H1 (cell line): ENCODE results near the gene PHYHD1. TPM values are rescaled to one million over a fixed set of nuclear protein-coding genes. Genes with fewer than 3 reads are reported as not detected.

Experiments used
- CTCF ChIA-PET: fragments of 300-600 bp; sonication (Branson Sonifier 250); formaldehyde crosslinking; loops from one replicate; lab custom pipeline; 2021; ENCODE audit not compliant: partially characterized antibody; lab: Charles Lee
- POLR2A ChIA-PET: fragments of 300-600 bp; sonication (Branson Sonifier 250); formaldehyde crosslinking; loops from one replicate; lab custom pipeline; 2021; ENCODE audit warnings: inconsistent platforms; ENCODE audit not compliant: partially characterized antibody; lab: Charles Lee
- DNase-seq, 2 experiments: peaks; one replicate each; pipeline versions ENCODE4 v3.0.0 to v3.0.0-alpha.2; 2010 to 2022; ENCODE audit warnings: low spot score in 2 of 2, low read depth in 1 of 2, mixed read lengths in 1 of 2
- FAIRE-seq: peaks from 2 replicates; lab custom pipeline; 2011; peaks lifted over from hg19 to GRCh38; lab: Jason Lieb, UNC
- H2AFZ ChIP-seq: 2 replicates; pipeline ENCODE4 v1.8.1; 2012; ENCODE audit warnings: low read length, inconsistent platforms
- H2AK5ac ChIP-seq: 2 replicates; pipeline ENCODE4 v1.6.1; 2013; ENCODE audit warnings: low read depth, low read length
- H2BK120ac ChIP-seq: replicated peaks from 2 replicates; pipeline ENCODE3; 2013; ENCODE audit warnings: low read depth, low read length, inconsistent platforms
- H2BK12ac ChIP-seq: 2 replicates; pipeline ENCODE4 v1.6.1; 2013; ENCODE audit warnings: low read depth, low read length
- H2BK15ac ChIP-seq: 2 replicates; pipeline ENCODE4 v1.6.1; 2013; ENCODE audit warnings: low read length
- H2BK20ac ChIP-seq: 2 replicates; pipeline ENCODE4 v1.6.1; 2013; ENCODE audit warnings: low read length
- H2BK5ac ChIP-seq: 2 replicates; pipeline ENCODE4 v1.6.1; 2013; ENCODE audit warnings: low read depth, low read length
- H3K14ac ChIP-seq: 2 replicates; pipeline ENCODE4 v1.6.1; 2013; ENCODE audit warnings: inconsistent platforms; ENCODE audit not compliant: insufficient read length
- H3K18ac ChIP-seq: 2 replicates; pipeline ENCODE4 v1.6.1; 2013; ENCODE audit warnings: low read length; ENCODE audit errors: extremely low read depth
- H3K23ac ChIP-seq: 2 replicates; pipeline ENCODE4 v1.6.1; 2013; ENCODE audit warnings: inconsistent platforms; ENCODE audit not compliant: insufficient read length
- H3K23me2 ChIP-seq: 2 replicates; pipeline ENCODE4 v1.6.1; 2013; ENCODE audit warnings: low read depth, low read length
- H3K27ac ChIP-seq: 2 replicates; pipeline ENCODE4 v1.6.1; 2011; ENCODE audit warnings: low read depth, low read length, inconsistent platforms
- H3K27me3 ChIP-seq, 4 experiments: replicated peaks in 1 of 4; 1 replicate in 1 of 4; 2 replicates in 3 of 4; pipeline versions ENCODE4 v1.6.1 to v1.8.1; 2011 to 2013; ENCODE audit warnings: low read length in 3 of 4, mild to moderate bottlenecking in 3 of 4, inconsistent platforms in 2 of 4, mixed read lengths in 2 of 4, moderate library complexity in 1 of 4; ENCODE audit not compliant: control insufficient read depth in 3 of 4, insufficient read depth in 3 of 4; ENCODE audit errors: extremely low read depth in 1 of 4
- H3K36me3 ChIP-seq, 4 experiments: 2 replicates each; pipeline versions ENCODE4 v1.6.1 to v1.8.1; 2011 to 2013; ENCODE audit warnings: mild to moderate bottlenecking in 4 of 4, low read length in 3 of 4, moderate library complexity in 2 of 4, control low read depth in 1 of 4, inconsistent platforms in 1 of 4; ENCODE audit not compliant: insufficient read depth in 4 of 4, control insufficient read depth in 2 of 4
- H3K4ac ChIP-seq: replicated peaks from 2 replicates; pipeline ENCODE3; 2013; ENCODE audit warnings: low read length, low read depth, mixed read lengths, inconsistent platforms; ENCODE audit not compliant: insufficient read length
- H3K4me1 ChIP-seq, 4 experiments: replicated peaks in 1 of 4; 1 replicate in 1 of 4; 2 replicates in 3 of 4; pipeline versions ENCODE4 v1.6.1 to v1.8.1; 2011 to 2013; ENCODE audit warnings: low read length in 3 of 4, inconsistent platforms in 2 of 4, mixed read lengths in 1 of 4; ENCODE audit not compliant: insufficient read depth in 4 of 4, control insufficient read depth in 3 of 4
- H3K4me2 ChIP-seq, 2 experiments: 2 replicates each; pipeline versions ENCODE4 v1.6.1 to v1.8.1; 2011 to 2013; ENCODE audit warnings: low read depth in 2 of 2, low read length in 2 of 2, control low read depth in 1 of 2, inconsistent platforms in 1 of 2, mild to moderate bottlenecking in 1 of 2; ENCODE audit not compliant: insufficient read depth in 1 of 2
- H3K4me3 ChIP-seq, 4 experiments: fragments of 200-600, 300-600 bp in 1 of 4; sonication (generic), shearing (Covaris generic), sonication (Bioruptor Twin) in 1 of 4; 2 replicates each; pipeline versions ENCODE4 v1.5.1 to v1.8.1; 2011 to 2016; ENCODE audit warnings: low read length in 4 of 4, low read depth in 3 of 4, control low read depth in 2 of 4, inconsistent platforms in 2 of 4, mild to moderate bottlenecking in 2 of 4, mixed read lengths in 1 of 4, moderate library complexity in 1 of 4; ENCODE audit not compliant: insufficient read depth in 2 of 4; ENCODE audit errors: extremely low read depth in 1 of 4
- H3K56ac ChIP-seq: replicated peaks from 2 replicates; pipeline ENCODE3; 2013; ENCODE audit warnings: low read depth, mild to moderate bottlenecking, mixed read lengths, low read length, inconsistent platforms; ENCODE audit not compliant: insufficient read length
- H3K79me1 ChIP-seq: 2 replicates; pipeline ENCODE4 v1.6.1; 2013; ENCODE audit warnings: low read depth, low read length, control low read depth
- H3K79me2 ChIP-seq, 2 experiments: 2 replicates each; pipeline versions ENCODE4 v1.6.1 to v1.8.1; 2012 to 2013; ENCODE audit warnings: low read length in 2 of 2, mild to moderate bottlenecking in 2 of 2, inconsistent platforms in 1 of 2; ENCODE audit not compliant: insufficient read depth in 2 of 2, control insufficient read depth in 1 of 2
- H3K9ac ChIP-seq, 4 experiments: replicated peaks in 1 of 4; 1 replicate in 1 of 4; 2 replicates in 3 of 4; pipeline versions ENCODE4 v1.6.1 to v1.8.1; 2011 to 2013; ENCODE audit warnings: low read depth in 3 of 4, low read length in 3 of 4, control low read depth in 2 of 4, mild to moderate bottlenecking in 2 of 4, moderate library complexity in 2 of 4, inconsistent platforms in 1 of 4; ENCODE audit errors: extremely low read depth in 1 of 4
- H3K9me3 ChIP-seq, 2 experiments: 2 replicates each; pipeline versions ENCODE4 v1.6.1 to v1.8.1; 2012 to 2013; ENCODE audit warnings: mild to moderate bottlenecking in 2 of 2, moderate library complexity in 2 of 2, control low read depth in 1 of 2, inconsistent platforms in 1 of 2, low read depth in 1 of 2, low read length in 1 of 2, mixed read lengths in 1 of 2; ENCODE audit not compliant: insufficient read depth in 2 of 2
- H4K20me1 ChIP-seq, 2 experiments: replicated peaks in 1 of 2; 2 replicates each; pipeline versions ENCODE3 to v1.8.1; 2011 to 2013; ENCODE audit warnings: inconsistent platforms in 2 of 2, low read length in 2 of 2, mild to moderate bottlenecking in 1 of 2; ENCODE audit not compliant: insufficient read depth in 2 of 2, control insufficient read depth in 1 of 2
- H4K5ac ChIP-seq: 2 replicates; pipeline ENCODE4 v1.6.1; 2013; ENCODE audit warnings: low read length, low read depth, mixed read lengths, inconsistent platforms; ENCODE audit not compliant: insufficient read length
- H4K8ac ChIP-seq: 2 replicates; pipeline ENCODE4 v1.8.0; 2013; ENCODE audit warnings: mild to moderate bottlenecking, moderate library complexity, low read length, inconsistent platforms; ENCODE audit not compliant: insufficient read depth; ENCODE audit errors: extremely low read depth
- H4K91ac ChIP-seq: replicated peaks from 2 replicates; pipeline ENCODE3; 2013; ENCODE audit warnings: low read length, mixed read lengths, inconsistent platforms; ENCODE audit not compliant: insufficient read length
- ASH2L ChIP-seq: fragments of 200-600, 300-600 bp; sonication (generic); IDR thresholded peaks from one replicate; pipeline ENCODE4 v1.7.1; 2017; ENCODE audit warnings: low read length
- BACH1 ChIP-seq: IDR thresholded peaks from 2 replicates; pipeline ENCODE4 v1.6.1; 2012; ENCODE audit warnings: low read length, improper control_type of control experiment
- CHD2 ChIP-seq: IDR thresholded peaks from 2 replicates; pipeline ENCODE4 v1.6.1; 2012; ENCODE audit warnings: low read length, improper control_type of control experiment
- EZH2 ChIP-seq: fragments of 200-600 bp; sonication (generic); IDR thresholded peaks from 2 replicates; pipeline ENCODE4 v1.7.1; 2012; ENCODE audit warnings: low read depth, mild to moderate bottlenecking, moderate library complexity, low read length, inconsistent platforms; ENCODE audit not compliant: severe bottlenecking
- HDAC2 ChIP-seq, 2 experiments: fragments of 300-600 bp in 1 of 2; sonication (generic) in 1 of 2; IDR thresholded peaks; 2 replicates each; pipeline ENCODE4 v1.6.1; 2011 to 2012; ENCODE audit warnings: low read depth in 2 of 2, low read length in 2 of 2, mild to moderate bottlenecking in 2 of 2, moderate library complexity in 2 of 2, borderline replicate concordance in 1 of 2, inconsistent platforms in 1 of 2
- KDM5A ChIP-seq: fragments of 200-600 bp; IDR thresholded peaks from 2 replicates; pipeline ENCODE4 v1.7.1; 2012; ENCODE audit warnings: mild to moderate bottlenecking, low read length, inconsistent platforms, mixed read lengths
- PHF8 ChIP-seq: fragments of 200-600 bp; sonication (generic); conservative IDR thresholded peaks from 2 replicates; pipeline ENCODE4 v1.7.1; 2012; ENCODE audit warnings: low read depth, mild to moderate bottlenecking, inconsistent platforms, low read length, moderate library complexity
- POLR2AphosphoS5 ChIP-seq: IDR thresholded peaks from 2 replicates; pipeline ENCODE4 v1.6.1; 2011; ENCODE audit warnings: low read depth, low read length
- RBBP5 ChIP-seq: IDR thresholded peaks from 2 replicates; pipeline ENCODE4 v1.7.1; 2012; ENCODE audit warnings: low read depth, mild to moderate bottlenecking, inconsistent platforms, low read length, moderate library complexity, borderline replicate concordance
- SRF ChIP-seq: IDR thresholded peaks from 2 replicates; pipeline ENCODE4 v1.6.1; 2011; ENCODE audit warnings: mild to moderate bottlenecking, low read depth, low read length, moderate library complexity
- TAF7 ChIP-seq: optimal IDR thresholded peaks from 2 replicates; pipeline ENCODE3; 2011; ENCODE audit warnings: low read depth, mild to moderate bottlenecking, inconsistent platforms, low read length, moderate library complexity, borderline replicate concordance
- whole genome bisulfite sequencing, 2 experiments: shearing (Covaris generic) in 1 of 2; methylation state at CpG; one replicate each; pipeline versions ENCODE4 v1.1.6 to v1.1.7; 2013 to 2015; ENCODE audit warnings: low lambda C conversion rate in 2 of 2, mixed read lengths in 2 of 2, inconsistent platforms in 1 of 2, low coverage in 1 of 2, missing lambda C conversion rate in 1 of 2; ENCODE audit not compliant: insufficient replicate concordance in 2 of 2, insufficient coverage in 1 of 2, insufficient read length in 1 of 2; ENCODE audit errors: extremely low coverage in 1 of 2, missing lambda C conversion rate in 1 of 2; 5-methylcytosine and 5-hydroxymethylcytosine counted together
- polyA plus RNA-seq, 7 experiments: library from polyadenylated mRNA; depleted of rRNA in 3 of 7; stranded (reverse) in 5 of 7; unstranded in 2 of 7; fragments of >200 nt in 5 of 7; fragments of 200-250 nt in 2 of 7; gene quantifications; 1 replicate in 5 of 7; 2 replicates in 1 of 7; 4 replicates in 1 of 7; pipeline versions ENCODE4 v1.2.1 to v1.2.3, GENCODE V29; 2011 to 2013; ENCODE audit warnings: missing spikeins in 2 of 7, mixed read lengths in 2 of 7
- total RNA-seq: library from RNA; stranded (reverse); fragmentation: NEBNext Ultra II Directional; extraction: Animal tissue kit (Norgen Biotek cat#: 25700); gene quantifications from 2 replicates; pipeline ENCODE4 v1.2.1, GENCODE V29; 2021
- TF ChIP-seq, protein P1 (sequence below): IDR thresholded peaks from 2 replicates; pipeline ENCODE4 v1.6.1; 2012; ENCODE audit warnings: low read length, inconsistent platforms

Gene PHYHD1
- total and polyA plus RNA-seq, 2 of the 8 experiments (the other 6 are each of a cell fraction or from before 2014, with no cell fraction given) = 14.1 to 25.6 TPM

DNA sequence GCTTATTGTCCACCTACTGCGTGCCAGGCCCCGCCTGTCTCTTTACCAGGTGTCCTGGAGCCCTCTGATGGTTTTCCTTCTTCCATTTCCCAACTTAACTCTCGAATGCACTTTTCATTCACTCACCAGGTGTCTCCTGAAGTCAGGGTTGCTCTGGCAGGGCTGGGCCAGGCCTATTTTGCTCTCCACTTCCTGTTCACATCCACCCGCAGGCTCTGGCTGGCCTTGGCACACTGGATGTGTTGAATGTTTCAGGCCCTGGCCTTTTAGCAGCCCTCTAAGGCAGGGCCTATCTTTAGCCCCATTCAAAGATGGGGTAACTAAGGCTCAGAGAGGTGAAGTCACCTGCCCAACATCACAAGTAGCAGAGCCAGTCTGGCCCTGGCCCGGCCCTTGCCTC, 22.4 kb upstream of the PHYHD1 start:
- Histone ChIP-seq H3K9me3 (no peaks in the 10 kb centered on the region), H2BK5ac (0 out of 2 replicates have a peak overlapping the region, but pooled peaks have one; percentile 24), H3K79me2 (peaks cover 3 to 74% of the 10 kb centered on the region in 2 experiments; a peak in 3 of 4 replicates), H2BK20ac (no peak overlapping the region), H3K4me2 (no peak overlapping the region), H3K27me3 (no peaks in the 10 kb centered on the region), H3K4ac (no peak overlapping the region), H3K23me2 (no peaks in the 10 kb centered on the region), H2AK5ac (no peak overlapping the region), H4K8ac (0 out of 2 replicates have a peak overlapping the region, but pooled peaks have one; percentile 9), H3K18ac (no peak overlapping the region), H4K91ac (no peak overlapping the region), H3K36me3 (peaks cover 0 to 16% (median 4%) of the 10 kb centered on the region in 4 experiments; a peak in 4 of 8 replicates), H3K4me3 (no peak overlapping the region), H3K9ac (no peak overlapping the region), H4K20me1 (peaks cover 7 to 17% of the 10 kb centered on the region in 2 experiments), H2BK15ac (no peak overlapping the region), H3K27ac (no peak overlapping the region), H3K23ac (no peak overlapping the region), H3K79me1 (peaks cover 13% of the 10 kb centered on the region), H3K4me1 (peaks cover 0 to 15% (median 5%) of the 10 kb centered on the region in 4 experiments; a peak in 6 of 7 replicates), H2BK12ac (no peak overlapping the region), H3K56ac (no peak overlapping the region), H3K14ac (no peak overlapping the region), H2BK120ac (no peak overlapping the region), H4K5ac (no peak overlapping the region), H2AFZ (no peak overlapping the region)
- ChIA-PET POLR2A (interaction anchor here (1.0 to 1.5 kb wide), 4 partner anchors 9 to 20 kb away, joined by 3 to 4 read pairs (median 4); no protein-coding TSS in a partner anchor), CTCF (interaction anchor here (1.0 to 1.7 kb wide), 3 partner anchors 30 to 48 kb away, joined by 3 to 6 read pairs (median 3); no protein-coding TSS in a partner anchor)
- DNase-seq = no peak
- FAIRE-seq = no peak
- WGBS, 2 experiments = 90% methylated on average over 5 of the region's 5 CpGs; no CpG with 5 or more reads in 1 of the 2 experiments
- TF ChIP-seq SRF = no peak
- TF ChIP-seq HDAC2 (IDR thresholded peaks at IDR 0.05; ENCODE audit: borderline replicate concordance in 1 of 2, low read depth in 2 of 2, low read length in 2 of 2) = no peak
- TF ChIP-seq TAF7 = no peak
- TF ChIP-seq CHD2 = no peak
- TF ChIP-seq POLR2AphosphoS5 = no peak
- TF ChIP-seq EZH2 = no peak
- TF ChIP-seq KDM5A = no peak
- TF ChIP-seq, protein P1, sequence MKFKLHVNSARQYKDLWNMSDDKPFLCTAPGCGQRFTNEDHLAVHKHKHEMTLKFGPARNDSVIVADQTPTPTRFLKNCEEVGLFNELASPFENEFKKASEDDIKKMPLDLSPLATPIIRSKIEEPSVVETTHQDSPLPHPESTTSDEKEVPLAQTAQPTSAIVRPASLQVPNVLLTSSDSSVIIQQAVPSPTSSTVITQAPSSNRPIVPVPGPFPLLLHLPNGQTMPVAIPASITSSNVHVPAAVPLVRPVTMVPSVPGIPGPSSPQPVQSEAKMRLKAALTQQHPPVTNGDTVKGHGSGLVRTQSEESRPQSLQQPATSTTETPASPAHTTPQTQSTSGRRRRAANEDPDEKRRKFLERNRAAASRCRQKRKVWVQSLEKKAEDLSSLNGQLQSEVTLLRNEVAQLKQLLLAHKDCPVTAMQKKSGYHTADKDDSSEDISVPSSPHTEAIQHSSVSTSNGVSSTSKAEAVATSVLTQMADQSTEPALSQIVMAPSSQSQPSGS = no peak
- no peak for TF ChIP-seq RBBP5
- no peak for TF ChIP-seq ASH2L
- TF ChIP-seq PHF8 = no peak
- no peak for TF ChIP-seq BACH1
